ENCODE results near the gene TPCN2.

GRCh38 chr11:69108030-69108429 is 59.3 kb downstream of the TPCN2 start:
- TF ChIP-seq CTCF (IDR thresholded peaks at IDR 0.05) (no peak), POLR2A (IDR thresholded peaks at IDR 0.05) (no peak)
